Neuron (in vitro differentiated cells): Measurements from ENCODE around the gene MGAT5B.

Source experiments
- H2AFZ ChIP-seq: one replicate; pipeline ENCODE4 v1.6.1; 2013; ENCODE audit warnings: low read depth, mild to moderate bottlenecking, inconsistent platforms, low read length, moderate library complexity
- H3K27me3 ChIP-seq: one replicate; pipeline ENCODE4 v1.6.1; 2013; ENCODE audit warnings: low read length; ENCODE audit not compliant: insufficient read depth
- H3K36me3 ChIP-seq: one replicate; pipeline ENCODE4 v1.6.1; 2013; ENCODE audit warnings: low read length; ENCODE audit not compliant: insufficient read depth
- H3K4me1 ChIP-seq: one replicate; pipeline ENCODE4 v1.6.1; 2013; ENCODE audit warnings: low read length; ENCODE audit not compliant: insufficient read depth
- H3K4me3 ChIP-seq: 2 replicates; pipeline ENCODE4 v1.5.1; 2013; ENCODE audit warnings: mild to moderate bottlenecking, low read length, moderate library complexity
- H3K9me3 ChIP-seq: one replicate; pipeline ENCODE4 v1.6.1; 2013; ENCODE audit warnings: low read length

The MGAT5B gene

GRCh38 chr17:76868176-76868668 is at the start of gene MGAT5B:
MGAT5B (plus strand) TSS chr17:76868404; CDS start chr17:76869030, 626 bp downstream.
- Histone ChIP-seq H3K9me3 (no peaks in the 10 kb centered on the region), H3K27me3 (peaks cover 3% of the 10 kb centered on the region), H3K4me3 (peak within 1 kb of the TSS; percentile 90)

GRCh38 chr17:76820039-76820438 is 48.2 kb upstream of the MGAT5B start:
- Histone ChIP-seq H3K4me1 (no peaks in the 10 kb centered on the region), H3K36me3 (no peaks in the 10 kb centered on the region), H3K9me3 (no peaks in the 10 kb centered on the region), H3K4me3 (no peak overlapping the region), H2AFZ (no peak overlapping the region), H3K27me3 (no peaks in the 10 kb centered on the region)

More at GRCh38 chr17:76868176-76868668, at the start of gene MGAT5B:
- peaks cover under 1% of the 10 kb centered on the region for H3K36me3 ChIP-seq
- H3K4me1 ChIP-seq = peaks cover 11% of the 10 kb centered on the region
- H2AFZ ChIP-seq = peak within 1 kb of the TSS; percentile 96

- no peaks in the 10 kb centered on the region for H3K27me3 ChIP-seq
- H3K36me3 ChIP-seq = no peaks in the 10 kb centered on the region
- H3K9me3 ChIP-seq = no peaks in the 10 kb centered on the region
- no peak overlapping the region for H2AFZ ChIP-seq
- no peaks in the 10 kb centered on the region for H3K4me1 ChIP-seq
- H3K4me3 ChIP-seq = no peak overlapping the region
Observed at GRCh38 chr17:76820561-76820960, 47.6 kb upstream of the MGAT5B start.

GRCh38 chr17:76822184-76822778 is 45.9 kb upstream of the MGAT5B start:
- Histone ChIP-seq H3K36me3 (no peaks in the 10 kb centered on the region), H3K4me3 (no peak overlapping the region), H3K9me3 (no peaks in the 10 kb centered on the region), H3K4me1 (no peaks in the 10 kb centered on the region), H2AFZ (no peak overlapping the region), H3K27me3 (no peaks in the 10 kb centered on the region)

GRCh38 chr17:76824093-76824492 is 44.1 kb upstream of the MGAT5B start:
- Histone ChIP-seq H3K9me3 (no peaks in the 10 kb centered on the region), H2AFZ (no peak overlapping the region), H3K27me3 (no peaks in the 10 kb centered on the region), H3K36me3 (no peaks in the 10 kb centered on the region), H3K4me3 (no peak overlapping the region), H3K4me1 (no peaks in the 10 kb centered on the region)

- Histone ChIP-seq H3K36me3 (no peaks in the 10 kb centered on the region), H3K4me3 (no peak overlapping the region)
Observed at GRCh38 chr17:76826330-76827068, 41.7 kb upstream of the MGAT5B start.

GRCh38 chr17:76827736-76828135 is 40.5 kb upstream of the MGAT5B start:
- Histone ChIP-seq H2AFZ (no peak overlapping the region), H3K4me3 (no peak overlapping the region), H3K9me3 (no peaks in the 10 kb centered on the region), H3K4me1 (no peaks in the 10 kb centered on the region), H3K27me3 (peaks cover 4% of the 10 kb centered on the region), H3K36me3 (no peaks in the 10 kb centered on the region)

More at GRCh38 chr17:76826330-76827068, 41.7 kb upstream of the MGAT5B start:
- Histone ChIP-seq H3K9me3 (no peaks in the 10 kb centered on the region), H3K4me1 (no peaks in the 10 kb centered on the region), H3K27me3 (peaks cover 4% of the 10 kb centered on the region), H2AFZ (no peak overlapping the region)

- Histone ChIP-seq H3K9me3 (no peaks in the 10 kb centered on the region), H3K4me3 (no peak overlapping the region), H3K4me1 (no peaks in the 10 kb centered on the region), H3K27me3 (peaks cover 4% of the 10 kb centered on the region), H3K36me3 (no peaks in the 10 kb centered on the region), H2AFZ (no peak overlapping the region)
Observed at GRCh38 chr17:76830987-76831715, 37.1 kb upstream of the MGAT5B start.

GRCh38 chr17:76833034-76833644 is 35.1 kb upstream of the MGAT5B start:
- Histone ChIP-seq H3K36me3 (no peaks in the 10 kb centered on the region), H2AFZ (no peak overlapping the region), H3K27me3 (peaks cover 4% of the 10 kb centered on the region), H3K4me1 (no peaks in the 10 kb centered on the region), H3K9me3 (no peaks in the 10 kb centered on the region), H3K4me3 (no peak overlapping the region)

- H3K4me1 ChIP-seq = no peaks in the 10 kb centered on the region
- H3K36me3 ChIP-seq = no peaks in the 10 kb centered on the region
- H3K27me3 ChIP-seq = peaks cover 4% of the 10 kb centered on the region
- H3K4me3 ChIP-seq = no peak overlapping the region
- no peaks in the 10 kb centered on the region for H3K9me3 ChIP-seq
- no peak overlapping the region for H2AFZ ChIP-seq
Observed at GRCh38 chr17:76833747-76834146, 34.5 kb upstream of the MGAT5B start.

GRCh38 chr17:76834870-76835269 is 33.3 kb upstream of the MGAT5B start:
- Histone ChIP-seq H3K36me3 (no peaks in the 10 kb centered on the region), H3K9me3 (no peaks in the 10 kb centered on the region), H3K27me3 (peaks cover 6% of the 10 kb centered on the region), H2AFZ (no peak overlapping the region), H3K4me3 (no peak overlapping the region), H3K4me1 (peaks cover 2% of the 10 kb centered on the region)

GRCh38 chr17:76840443-76840767 is 27.8 kb upstream of the MGAT5B start:
- Histone ChIP-seq H3K36me3 (no peaks in the 10 kb centered on the region), H3K4me3 (no peak overlapping the region), H2AFZ (no peak overlapping the region), H3K9me3 (no peaks in the 10 kb centered on the region), H3K4me1 (peaks cover 13% of the 10 kb centered on the region), H3K27me3 (peaks cover 18% of the 10 kb centered on the region)
